Upper lobe of left lung (tissue), 4 donors: ENCODE data around the gene TMEM109.

ENCODE experiments used
- EP300 ChIP-seq, 4 donors: sonication (generic); formaldehyde crosslinking; IDR thresholded peaks; one replicate each; pipeline ENCODE4 v1.5.1; 2017; ENCODE audit warnings: antibody characterized with exemption in 4 of 4, control low read depth in 2 of 4
- TF ChIP-seq, protein P1 (sequence below), 6 experiments: fragments of 450-650 bp in 4 of 6; fragments of 200-600 bp in 2 of 6; sonication (generic) in 2 of 6; IDR thresholded peaks; one replicate each; pipeline ENCODE4 v1.5.1; 2016 to 2019; ENCODE audit warnings: antibody characterized with exemption in 6 of 6

- no peak for TF ChIP-seq EP300 (IDR thresholded peaks at IDR 0.05)
- TF ChIP-seq, protein P1, sequence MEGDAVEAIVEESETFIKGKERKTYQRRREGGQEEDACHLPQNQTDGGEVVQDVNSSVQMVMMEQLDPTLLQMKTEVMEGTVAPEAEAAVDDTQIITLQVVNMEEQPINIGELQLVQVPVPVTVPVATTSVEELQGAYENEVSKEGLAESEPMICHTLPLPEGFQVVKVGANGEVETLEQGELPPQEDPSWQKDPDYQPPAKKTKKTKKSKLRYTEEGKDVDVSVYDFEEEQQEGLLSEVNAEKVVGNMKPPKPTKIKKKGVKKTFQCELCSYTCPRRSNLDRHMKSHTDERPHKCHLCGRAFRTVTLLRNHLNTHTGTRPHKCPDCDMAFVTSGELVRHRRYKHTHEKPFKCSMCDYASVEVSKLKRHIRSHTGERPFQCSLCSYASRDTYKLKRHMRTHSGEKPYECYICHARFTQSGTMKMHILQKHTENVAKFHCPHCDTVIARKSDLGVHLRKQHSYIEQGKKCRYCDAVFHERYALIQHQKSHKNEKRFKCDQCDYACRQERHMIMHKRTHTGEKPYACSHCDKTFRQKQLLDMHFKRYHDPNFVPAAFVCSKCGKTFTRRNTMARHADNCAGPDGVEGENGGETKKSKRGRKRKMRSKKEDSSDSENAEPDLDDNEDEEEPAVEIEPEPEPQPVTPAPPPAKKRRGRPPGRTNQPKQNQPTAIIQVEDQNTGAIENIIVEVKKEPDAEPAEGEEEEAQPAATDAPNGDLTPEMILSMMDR (IDR thresholded peaks at IDR 0.05) = no peak
Observed at GRCh38 chr11:60966890-60967289, 52.9 kb downstream of the TMEM109 start.
